SW 1271 (cell line): ENCODE measurements around the gene ALDH1L1.
A peak's percentile ranks its signal among the peaks of the same experiment; 100 is the strongest.

Experiments used
- DNase-seq, 2 experiments: peaks; one replicate each; lab custom pipeline; 2025; lab: John Stamatoyannopoulos, UW

The ALDH1L1 gene

GRCh38 chr3:126194713-126195305, 14.4 kb upstream of the ALDH1L1 start:
- DNase-seq, result peak in 1 of 2 experiments; percentile 6

GRCh38 chr3:126191246-126191645, 10.9 kb upstream of the ALDH1L1 start:
- no peak for DNase-seq

- DNase-seq, result no peak
Measured at GRCh38 chr3:126187920-126188319, 7.5 kb upstream of the ALDH1L1 start.

GRCh38 chr3:126186749-126187148, 6.4 kb upstream of the ALDH1L1 start:
- DNase-seq, result no peak

- no peak for DNase-seq
Measured at GRCh38 chr3:126186271-126186670, 5.9 kb upstream of the ALDH1L1 start.

GRCh38 chr3:126184465-126185000, 4.1 kb upstream of the ALDH1L1 start:
- DNase-seq, result no peak

GRCh38 chr3:126181398-126181725, 976 bp upstream of the ALDH1L1 start:
- no peak for DNase-seq

- no peak for DNase-seq
Measured at GRCh38 chr3:126179825-126180476, 435 bp downstream of the ALDH1L1 start.

- DNase-seq, result no peak
Measured at GRCh38 chr3:126170073-126170777, 10.2 kb downstream of the ALDH1L1 start.

GRCh38 chr3:126167566-126167965, 12.8 kb downstream of the ALDH1L1 start:
- DNase-seq, result no peak

GRCh38 chr3:126166009-126166408, 14.4 kb downstream of the ALDH1L1 start:
- no peak for DNase-seq

- DNase-seq, result no peak
Measured at GRCh38 chr3:126161309-126161708, 19.1 kb downstream of the ALDH1L1 start.

GRCh38 chr3:126160243-126161210, 19.9 kb downstream of the ALDH1L1 start:
- DNase-seq, result no peak

- no peak for DNase-seq
Measured at GRCh38 chr3:126159476-126159875, 20.9 kb downstream of the ALDH1L1 start.

GRCh38 chr3:126158912-126159454, 21.4 kb downstream of the ALDH1L1 start:
- DNase-seq, result no peak

- DNase-seq, result no peak
Measured at GRCh38 chr3:126158016-126158911, 22.1 kb downstream of the ALDH1L1 start.

- no peak for DNase-seq
Measured at GRCh38 chr3:126157083-126157768, 23.2 kb downstream of the ALDH1L1 start.

- no peak for DNase-seq
Measured at GRCh38 chr3:126156468-126156867, 23.9 kb downstream of the ALDH1L1 start.

GRCh38 chr3:126155819-126156218, 24.6 kb downstream of the ALDH1L1 start:
- DNase-seq, result no peak

GRCh38 chr3:126155280-126155640, 25.1 kb downstream of the ALDH1L1 start:
- DNase-seq, result no peak
